GM19463 (cell line): ENCODE results near the gene OMP.

Experiments used
- ATAC-seq: cut with Tn5 transposase; IDR thresholded peaks from one replicate; pipeline ENCODE4 v1.9.1; 2021; ENCODE audit warnings: mild to moderate bottlenecking, moderate library complexity; ENCODE audit not compliant: unreplicated experiment

Gene OMP

DNA sequence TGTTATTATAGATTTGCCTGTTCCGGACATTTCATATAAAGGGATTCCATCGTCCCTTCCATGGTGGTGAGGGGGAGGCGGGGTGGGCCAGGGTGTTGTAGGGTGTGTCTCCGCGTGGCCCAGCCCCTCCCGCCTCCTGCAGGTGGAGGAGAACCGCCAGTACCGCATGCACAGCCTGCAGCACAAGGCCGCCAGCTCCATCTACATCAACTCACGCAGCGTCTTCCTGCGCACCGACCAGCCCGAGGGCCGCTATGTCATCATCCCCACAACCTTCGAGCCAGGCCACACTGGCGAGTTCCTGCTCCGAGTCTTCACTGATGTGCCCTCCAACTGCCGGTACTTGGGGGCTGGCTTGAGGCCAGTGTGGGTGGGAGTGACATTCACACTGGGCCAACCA lies 17.9 kb downstream of the OMP start:
- no peak for ATAC-seq

DNA sequence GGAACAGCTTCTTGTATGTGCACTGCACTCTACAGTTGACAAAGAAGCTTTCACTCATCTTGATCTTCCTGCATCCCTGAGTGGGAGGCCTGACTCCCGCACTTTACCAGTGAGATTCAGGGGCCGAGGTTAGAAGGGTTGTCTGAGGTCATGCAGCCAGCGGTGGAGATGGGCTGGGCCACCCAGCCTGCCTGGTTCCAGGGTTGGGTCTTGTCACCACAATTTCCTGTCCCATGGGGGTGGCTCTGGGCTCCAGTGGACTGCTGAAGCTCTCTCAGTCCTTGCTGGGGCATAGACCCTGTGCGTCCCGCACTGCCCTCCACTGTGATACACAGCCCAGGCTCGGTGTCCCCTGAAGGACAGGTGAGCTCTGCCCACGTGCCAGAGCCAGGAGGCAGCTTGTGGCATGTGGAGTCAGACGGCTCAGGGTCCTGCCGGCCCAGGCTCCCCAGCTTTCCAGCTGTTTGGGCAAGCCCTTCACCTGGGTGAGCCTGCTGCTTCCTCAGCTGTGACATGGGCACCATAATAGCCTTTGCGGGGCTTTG lies 18.5 kb downstream of the OMP start:
- no peak for ATAC-seq

DNA sequence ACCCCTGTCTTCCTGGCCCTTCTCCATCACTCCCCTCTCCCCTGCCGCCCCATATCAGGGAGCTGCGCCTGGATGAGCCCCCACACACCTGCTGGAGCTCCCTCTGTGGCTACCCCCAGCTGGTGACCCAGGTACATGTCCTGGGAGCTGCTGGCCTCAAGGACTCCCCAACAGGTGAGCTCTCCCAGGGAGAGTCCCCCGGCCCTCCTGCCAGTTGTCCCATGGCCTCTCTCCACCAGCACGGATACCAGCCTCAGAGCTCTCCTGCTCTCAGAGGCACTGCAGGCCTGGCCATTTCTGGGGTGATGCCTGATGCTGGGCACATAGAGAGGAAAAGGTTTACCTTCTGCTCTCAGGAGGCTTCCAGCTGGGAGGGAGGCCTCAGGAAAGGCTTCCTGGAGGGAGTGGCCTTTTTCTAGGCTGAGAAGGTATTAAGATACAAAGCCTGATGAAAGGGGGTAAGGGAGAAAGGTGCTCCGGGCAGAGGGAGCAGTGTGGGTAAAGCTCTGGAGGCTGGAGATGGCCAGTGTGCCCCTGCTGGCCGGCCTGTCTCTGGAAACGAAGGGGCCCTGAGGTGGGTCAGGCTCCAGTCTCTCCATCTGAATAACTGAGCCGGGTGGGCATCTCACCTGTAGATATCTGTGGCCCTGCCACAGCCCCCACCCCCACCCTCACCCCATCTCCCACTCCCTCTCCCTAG lies 19.4 kb downstream of the OMP start:
- no peak for ATAC-seq

DNA sequence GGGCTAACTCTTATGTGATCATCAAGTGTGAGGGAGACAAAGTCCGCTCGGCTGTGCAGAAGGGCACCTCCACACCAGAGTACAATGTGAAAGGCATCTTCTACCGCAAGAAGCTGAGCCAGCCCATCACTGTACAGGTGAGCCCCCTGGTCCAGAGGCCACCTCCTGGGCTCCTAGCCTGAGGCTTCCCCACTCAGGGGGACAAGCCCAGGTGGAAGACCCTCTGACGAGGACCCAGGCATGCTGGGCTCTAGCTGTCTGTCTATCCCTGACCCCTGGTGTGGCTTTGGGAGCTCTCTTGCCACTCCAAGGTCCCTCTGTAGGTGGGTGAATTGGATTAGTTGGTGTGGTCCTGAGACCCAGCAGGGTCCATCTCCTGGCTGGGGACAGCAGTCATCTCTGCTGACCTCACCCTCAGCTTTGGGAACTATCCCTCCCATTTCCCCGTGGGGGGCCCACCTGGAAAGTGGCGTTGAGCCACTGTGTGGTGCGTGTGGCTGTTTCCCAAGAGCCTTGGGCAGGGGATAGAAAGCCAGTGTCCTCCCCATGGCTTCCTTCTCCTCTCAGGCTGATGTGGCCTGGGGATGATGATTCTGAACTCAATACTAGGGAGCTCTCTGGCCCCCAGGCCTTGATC lies 20.1 kb downstream of the OMP start:
- no peak for ATAC-seq

DNA sequence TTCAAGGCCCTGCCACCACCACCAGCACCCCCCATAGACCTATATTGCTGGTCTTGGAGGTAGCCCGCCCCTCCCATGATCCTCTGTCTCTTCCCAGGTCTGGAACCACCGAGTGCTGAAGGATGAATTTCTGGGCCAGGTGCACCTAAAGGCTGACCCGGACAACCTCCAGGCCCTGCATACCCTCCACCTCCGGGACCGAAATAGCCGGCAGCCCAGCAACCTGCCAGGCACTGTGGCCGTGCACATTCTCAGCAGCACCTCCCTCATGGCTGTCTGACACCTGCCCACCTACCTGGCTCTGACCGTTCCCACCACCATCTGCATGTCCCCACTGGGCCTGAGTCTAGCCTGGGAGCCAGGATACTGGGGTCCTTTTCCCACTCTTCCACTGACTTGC lies 21.0 kb downstream of the OMP start:
- no peak for ATAC-seq

DNA sequence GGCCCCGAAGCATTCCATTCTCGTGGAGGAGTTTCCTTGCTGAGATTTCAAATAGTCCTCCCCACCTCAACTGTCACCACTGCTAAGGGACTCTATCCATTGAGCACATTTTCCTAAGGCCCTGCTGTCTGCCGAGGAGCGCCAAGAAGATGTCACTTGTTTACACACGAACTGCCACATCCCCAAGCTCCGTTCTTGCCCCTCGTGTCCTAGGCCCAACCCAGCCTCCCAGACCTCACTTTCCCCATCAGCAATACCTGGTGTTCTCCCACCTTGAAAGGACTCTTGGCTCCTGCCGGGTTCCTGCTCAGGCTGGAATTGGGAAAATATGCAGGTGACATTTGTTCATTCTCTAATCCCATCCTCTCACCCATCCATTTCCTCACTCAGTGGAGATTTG lies 21.4 kb downstream of the OMP start:
- ATAC-seq = no peak

DNA sequence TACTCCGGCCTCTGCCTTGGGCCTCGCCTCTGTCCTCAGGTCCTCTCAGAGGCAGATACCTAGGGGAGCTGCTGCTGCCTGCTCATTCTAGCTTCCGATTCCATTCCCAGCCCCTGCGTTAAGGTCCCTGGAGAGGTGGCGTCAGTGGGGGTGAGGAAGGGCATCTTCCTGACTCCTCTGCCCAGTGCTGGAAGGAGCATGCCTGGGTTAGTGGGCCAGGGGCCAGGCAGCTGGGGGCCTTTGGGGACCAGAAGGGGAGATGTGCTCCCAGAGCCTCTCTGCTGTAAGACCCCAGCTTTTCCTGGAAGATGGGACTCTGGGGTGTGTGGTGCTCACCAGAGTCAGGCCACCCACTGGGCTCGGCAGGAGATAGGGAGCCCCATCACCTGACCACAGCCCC lies 21.8 kb downstream of the OMP start:
- ATAC-seq = no peak

DNA sequence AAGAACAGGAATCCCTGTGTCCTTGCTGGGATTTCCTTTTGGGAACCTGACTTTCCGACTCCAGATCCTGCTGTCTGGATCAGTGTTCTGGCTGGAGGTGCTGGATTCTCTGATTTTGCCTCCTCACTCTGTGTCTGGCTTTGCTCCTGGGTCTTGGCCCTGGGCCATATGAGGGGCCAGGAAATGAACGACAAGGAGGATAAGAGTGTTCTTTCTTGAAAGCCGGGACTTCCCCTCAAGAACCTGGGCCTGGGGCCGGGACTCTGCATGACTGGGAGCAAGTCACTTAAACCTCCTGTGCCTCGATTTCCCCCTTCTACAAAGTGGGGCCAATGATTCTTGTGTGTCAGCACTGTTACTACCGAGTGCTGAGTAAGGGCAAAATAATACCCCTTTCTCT lies 22.6 kb downstream of the OMP start:
- no peak for ATAC-seq

DNA sequence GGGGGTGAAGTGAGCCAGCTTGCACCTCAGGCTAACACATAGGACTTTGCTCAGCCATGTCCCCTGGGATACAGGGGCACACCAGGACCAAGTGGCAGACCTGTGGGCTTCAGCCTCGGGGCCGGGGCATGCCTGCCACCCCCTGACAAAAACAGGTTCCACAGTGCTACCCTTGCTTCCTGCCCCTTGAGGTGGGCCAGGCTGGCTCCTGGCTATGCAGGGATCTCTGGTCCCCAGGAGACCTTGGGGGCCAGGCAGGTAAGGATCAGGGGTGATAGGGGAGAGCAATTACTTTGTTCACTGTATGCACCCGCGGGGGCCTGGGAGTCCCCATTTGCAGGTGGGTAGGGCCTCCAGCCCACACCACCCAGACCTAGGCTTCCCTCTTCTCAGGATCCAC lies 23.1 kb downstream of the OMP start:
- ATAC-seq = no peak

DNA sequence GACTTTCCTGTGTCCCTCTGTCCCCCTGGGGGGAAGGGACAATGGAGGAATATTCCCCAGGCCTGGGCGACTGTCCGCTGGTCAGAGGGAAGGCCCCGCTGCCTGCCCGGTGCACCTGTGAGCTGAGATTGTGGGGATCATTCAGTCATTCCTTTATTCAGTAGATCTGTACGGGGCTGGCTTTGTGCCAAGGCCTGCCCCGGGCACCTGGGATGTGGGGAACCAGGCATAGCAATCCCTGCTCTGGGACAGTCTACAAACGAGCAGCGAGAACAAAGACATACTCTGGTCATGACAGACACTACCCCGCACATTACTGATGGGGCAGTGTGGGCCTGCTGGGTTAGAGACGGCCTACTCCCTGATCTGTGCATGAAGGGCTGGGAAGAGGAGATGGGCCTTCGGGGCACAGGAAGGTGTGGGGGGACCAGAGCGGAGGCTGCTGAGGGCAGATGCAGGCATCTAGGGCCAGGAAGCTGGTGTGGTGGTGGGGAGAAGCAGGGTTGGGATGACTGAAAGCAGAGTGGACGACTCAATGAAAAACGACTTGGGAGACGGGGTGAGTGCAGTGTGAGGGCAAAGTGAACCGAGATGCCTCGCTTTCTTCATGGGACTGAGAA lies 23.6 kb downstream of the OMP start:
- no peak for ATAC-seq

DNA sequence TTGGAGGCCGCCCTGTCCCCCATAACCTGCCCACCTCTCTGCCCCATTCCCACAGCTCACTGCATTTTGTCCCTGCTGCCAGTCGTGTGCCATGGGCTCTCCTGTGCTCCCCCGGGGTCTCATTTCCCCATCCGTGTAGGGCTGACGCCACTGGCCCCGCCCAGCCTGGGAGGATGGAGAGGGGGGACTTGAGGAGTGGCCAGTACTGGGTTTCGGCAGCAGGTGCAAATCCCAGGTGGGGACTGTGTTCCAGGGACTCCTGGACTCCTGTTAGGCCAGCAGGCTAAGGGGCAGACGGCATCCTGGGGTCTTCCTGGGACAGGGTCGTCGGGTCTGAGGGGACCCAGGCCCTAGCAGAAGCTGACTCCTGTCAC lies 24.2 kb downstream of the OMP start:
- ATAC-seq = no peak

DNA sequence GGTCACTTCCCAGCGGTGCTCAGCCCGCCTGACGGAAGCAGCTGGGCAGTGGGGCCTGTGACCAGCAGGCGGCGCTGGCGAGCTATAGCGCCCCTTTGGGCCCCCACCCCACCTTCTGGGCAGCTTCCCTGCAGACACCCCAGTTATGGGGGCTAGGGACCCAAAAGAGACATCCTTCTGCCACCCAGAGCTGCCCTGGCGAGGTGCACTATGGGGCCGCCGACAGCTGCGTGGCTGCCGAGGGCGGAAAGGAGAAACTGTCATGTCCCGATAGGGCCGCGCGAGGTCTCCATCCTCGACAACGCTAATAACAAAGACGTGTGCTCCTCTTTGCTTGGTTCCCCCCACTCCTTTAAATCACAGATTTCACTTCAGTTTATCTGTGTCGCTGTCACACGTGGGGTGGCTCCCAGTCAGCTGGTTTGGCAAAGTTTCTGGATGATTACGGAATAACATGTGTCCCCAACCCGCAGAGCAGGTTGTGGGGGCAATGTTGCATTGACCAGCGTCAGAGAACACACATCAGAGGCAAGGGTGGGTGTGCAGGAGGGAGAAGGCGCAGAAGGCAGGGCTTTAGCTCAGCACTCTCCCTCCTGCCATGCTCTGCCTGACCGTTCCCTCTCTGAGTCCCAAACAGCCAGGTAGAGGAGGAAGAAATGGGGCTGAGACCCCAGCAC lies 24.7 kb downstream of the OMP start:
- ATAC-seq = no peak

DNA sequence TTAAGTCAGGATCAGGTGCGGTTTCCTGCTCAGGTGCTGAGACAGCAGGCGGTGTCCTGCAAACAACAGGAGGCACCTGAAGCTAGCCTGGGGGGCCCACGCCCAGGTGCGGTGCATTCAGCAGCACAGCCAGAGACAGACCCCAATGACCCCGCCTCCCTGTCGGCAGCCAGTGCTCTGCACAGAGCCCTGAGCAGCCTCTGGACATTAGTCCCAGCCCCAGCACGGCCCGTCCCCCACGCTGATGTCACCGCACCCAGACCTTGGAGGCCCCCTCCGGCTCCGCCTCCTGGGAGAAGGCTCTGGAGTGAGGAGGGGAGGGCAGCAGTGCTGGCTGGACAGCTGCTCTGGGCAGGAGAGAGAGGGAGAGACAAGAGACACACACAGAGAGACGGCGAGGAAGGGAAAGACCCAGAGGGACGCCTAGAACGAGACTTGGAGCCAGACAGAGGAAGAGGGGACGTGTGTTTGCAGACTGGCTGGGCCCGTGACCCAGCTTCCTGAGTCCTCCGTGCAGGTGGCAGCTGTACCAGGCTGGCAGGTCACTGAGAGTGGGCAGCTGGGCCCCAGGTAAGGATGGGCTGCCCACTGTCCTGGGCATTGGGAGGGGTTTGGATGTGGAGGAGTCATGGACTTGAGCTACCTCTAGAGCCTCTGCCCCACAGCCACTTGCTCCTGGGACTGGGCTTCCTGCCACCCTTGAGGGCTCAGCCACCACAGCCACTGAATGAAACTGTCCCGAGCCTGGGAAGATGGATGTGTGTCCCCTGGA lies 25.5 kb downstream of the OMP start, which contains the start of gene MYO7A:
Gene MYO7A, plus strand, starts transcription at position 327 of the 772 bp plus-strand sequence. CDS start 2,389 bp downstream, outside the sequence.
- no peak for ATAC-seq

DNA sequence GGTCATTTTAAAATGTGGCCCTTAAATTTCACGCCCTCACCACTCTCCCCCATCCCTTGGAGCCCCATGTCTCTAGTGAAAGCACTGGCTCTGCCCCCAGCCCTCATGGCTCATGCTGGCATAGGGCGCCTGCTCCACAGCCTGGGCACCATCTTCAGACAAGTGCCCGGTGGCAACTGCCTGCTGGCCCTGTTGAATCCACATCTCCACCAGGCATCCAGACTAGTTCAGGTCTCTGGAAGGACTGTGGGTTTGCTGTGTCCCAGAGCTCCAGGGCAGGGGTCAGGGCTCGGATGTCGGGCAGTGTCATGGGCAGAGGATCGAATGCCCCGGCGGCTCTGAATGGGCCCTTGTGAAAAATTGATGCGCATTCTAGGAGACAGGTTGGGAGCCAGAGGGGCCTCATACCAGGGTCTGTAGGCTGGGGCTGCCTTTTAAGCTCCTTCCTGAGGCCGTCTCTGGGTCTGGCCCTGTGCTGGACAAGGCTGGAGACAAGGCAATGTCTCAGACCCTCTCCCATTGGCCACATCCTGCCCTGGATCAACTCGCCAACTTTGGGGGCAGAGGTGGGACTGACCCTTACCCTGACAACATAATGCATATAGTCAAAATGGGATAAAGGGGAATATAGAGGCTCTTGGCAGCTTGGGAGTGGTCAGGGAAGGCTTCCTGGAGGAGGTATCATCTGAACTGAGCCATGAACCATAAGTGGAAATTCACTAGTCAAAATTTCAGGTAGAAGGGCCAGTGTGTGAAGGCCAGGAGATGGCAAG lies 26.6 kb downstream of the OMP start:
- ATAC-seq = no peak

DNA sequence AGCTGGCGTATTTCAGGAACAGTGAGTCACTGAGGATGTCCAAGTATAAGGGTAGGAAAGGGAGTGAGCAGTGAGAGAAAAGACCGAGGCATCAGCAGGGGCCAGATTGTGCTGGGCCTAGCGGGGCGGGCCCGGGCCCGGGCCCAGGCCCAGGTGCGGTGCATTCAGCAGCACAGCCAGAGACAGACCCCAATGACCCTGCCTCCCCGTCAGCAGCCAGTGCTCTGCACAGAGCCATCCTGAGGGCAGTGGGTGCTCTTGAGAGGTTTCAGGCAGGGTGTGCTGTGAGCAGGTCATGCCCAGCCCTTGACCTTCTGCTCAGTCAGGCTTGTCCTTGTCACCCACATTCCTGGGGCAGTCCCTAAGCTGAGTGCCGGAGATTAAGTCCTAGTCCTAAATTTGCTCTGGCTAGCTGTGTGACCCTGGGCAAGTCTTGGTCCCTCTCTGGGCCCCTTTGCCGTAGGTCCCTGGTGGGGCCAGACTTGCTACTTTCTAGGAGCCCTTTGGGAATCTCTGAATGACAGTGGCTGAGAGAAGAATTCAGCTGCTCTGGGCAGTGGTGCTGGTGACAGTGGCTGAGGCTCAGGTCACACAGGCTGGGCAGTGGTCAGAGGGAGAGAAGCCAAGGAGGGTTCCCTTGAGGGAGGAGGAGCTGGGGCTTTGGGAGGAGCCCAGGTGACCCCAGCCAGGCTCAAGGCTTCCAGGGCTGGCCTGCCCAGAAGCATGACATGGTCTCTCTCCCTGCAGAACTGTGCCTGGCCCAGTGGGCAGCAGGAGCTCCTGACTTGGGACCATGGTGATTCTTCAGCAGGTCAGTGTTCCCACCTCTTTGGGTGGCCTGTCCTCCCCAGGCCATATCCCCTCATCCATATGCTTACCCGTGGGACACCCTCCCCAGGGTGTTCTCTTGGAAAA lies 27.5 kb downstream of the OMP start:
- no peak for ATAC-seq

DNA sequence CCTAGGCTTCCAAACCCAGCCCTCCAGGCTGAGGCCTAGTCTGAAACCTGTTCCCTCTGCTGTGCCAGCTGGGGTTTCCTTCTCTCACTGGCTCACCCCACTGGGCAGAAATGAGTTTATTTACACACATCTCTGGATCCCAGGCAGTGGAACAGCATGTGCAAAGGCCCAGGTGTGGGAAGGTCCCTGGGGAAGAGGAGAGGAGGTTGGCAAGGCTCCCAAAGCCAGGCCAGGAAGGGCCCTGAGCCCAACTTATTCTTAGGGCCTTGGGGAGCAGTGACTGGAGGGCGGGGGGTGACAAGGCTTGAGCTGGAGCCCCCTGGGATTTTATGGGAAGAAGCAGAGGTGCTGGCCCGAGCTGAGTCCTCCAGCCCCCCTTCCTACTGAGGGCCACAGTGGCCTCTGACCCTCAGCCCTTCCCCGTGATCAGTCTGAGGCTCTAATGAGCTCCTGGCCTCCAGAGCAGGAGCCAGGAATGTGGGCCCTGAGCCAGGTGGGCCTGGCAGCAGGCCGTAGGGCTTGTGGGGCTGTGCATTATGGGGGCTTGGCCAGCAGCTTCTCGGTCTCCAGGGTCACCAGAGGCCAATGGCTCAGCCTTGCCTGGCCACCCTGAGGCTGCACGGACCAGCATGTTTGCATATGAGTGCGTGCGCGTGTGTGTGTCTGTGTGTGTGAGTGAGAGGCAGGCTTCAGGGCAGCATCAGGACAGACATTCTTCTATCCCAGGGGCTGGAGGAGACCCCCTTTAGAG lies 28.3 kb downstream of the OMP start:
- ATAC-seq = no peak

DNA sequence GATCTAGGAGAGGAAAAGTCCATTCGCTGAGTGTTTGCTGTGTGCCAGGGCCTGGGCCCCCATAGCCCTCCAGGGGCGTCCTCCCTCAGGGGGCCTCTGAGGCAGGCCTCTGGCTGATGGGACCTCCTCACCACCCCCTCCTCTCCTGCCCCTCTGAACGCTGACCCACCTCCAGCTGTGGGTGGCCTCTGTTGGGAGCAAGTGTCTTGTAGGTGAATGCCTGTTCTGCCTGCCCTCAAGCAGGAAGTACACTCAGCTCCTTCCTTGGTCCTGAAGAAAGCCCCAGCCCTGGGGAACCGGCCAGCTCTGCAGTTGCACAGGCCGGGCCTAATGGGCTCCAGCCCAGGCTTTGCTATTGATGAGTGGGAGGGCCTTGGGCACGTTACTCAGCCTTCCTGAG lies 28.9 kb downstream of the OMP start:
- no peak for ATAC-seq

DNA sequence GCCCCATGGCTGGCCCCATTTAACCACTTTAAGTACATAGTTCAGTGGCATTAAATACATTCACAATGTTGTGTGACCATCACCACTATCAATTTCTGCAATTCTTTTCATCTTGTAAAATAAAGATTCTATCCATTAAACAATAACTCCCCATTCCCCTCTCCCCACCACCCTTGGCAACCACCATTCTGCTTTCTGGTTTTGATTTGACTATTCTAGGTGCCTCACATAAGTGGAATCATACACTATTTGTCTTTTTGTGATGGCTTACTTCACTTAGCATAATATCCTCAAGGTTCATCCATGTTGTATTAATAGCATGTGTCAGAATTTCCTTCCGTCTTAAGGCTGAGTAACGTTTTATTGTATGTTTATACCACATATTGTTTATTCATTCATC lies 32.4 kb downstream of the OMP start:
- no peak for ATAC-seq
